ENCODE data around the gene PSMA4.
"Not testable (repeated sequence)": the region's sequence is repeated elsewhere in the genome, so short reads cannot be mapped to it uniquely, and the experiment has no call there.

Gene PSMA4

GRCh38 chr15:78552597-78552996, 12.4 kb downstream of the PSMA4 start:
- no peak for DNase-seq

GRCh38 chr15:78560201-78560600, 20.0 kb downstream of the PSMA4 start:
- not testable (repeated sequence) for DNase-seq

- no peak for DNase-seq
Measured at GRCh38 chr15:78561490-78561889, 21.2 kb downstream of the PSMA4 start.

GRCh38 chr15:78563092-78563491, 22.8 kb downstream of the PSMA4 start:
- no peak for DNase-seq

GRCh38 chr15:78564743-78565096, 24.5 kb downstream of the PSMA4 start:
- no peak for DNase-seq

GRCh38 chr15:78565097-78565950, 25.1 kb downstream of the PSMA4 start, which contains the start of gene CHRNA5:
Gene CHRNA5, plus strand, starts transcription at chr15:78565520. Its CDS starts 200 bp downstream, at chr15:78565720.
- peak; percentile 48 to 76 (median 61) for DNase-seq

GRCh38 chr15:78565951-78566774, 25.9 kb downstream of the PSMA4 start:
- no peak for DNase-seq

- no peak for DNase-seq
Measured at GRCh38 chr15:78567531-78567930, 27.3 kb downstream of the PSMA4 start.

- DNase-seq, result no peak
Measured at GRCh38 chr15:78570710-78571109, 30.5 kb downstream of the PSMA4 start.

- DNase-seq, result no peak
Measured at GRCh38 chr15:78571382-78571781, 31.1 kb downstream of the PSMA4 start.

GRCh38 chr15:78573416-78573815, 33.2 kb downstream of the PSMA4 start:
- DNase-seq, result no peak

GRCh38 chr15:78574944-78575343, 34.7 kb downstream of the PSMA4 start:
- DNase-seq, result no peak

GRCh38 chr15:78597583-78597982, 57.3 kb downstream of the PSMA4 start:
- DNase-seq, result no peak

GRCh38 chr15:78598348-78598747, 58.1 kb downstream of the PSMA4 start:
- DNase-seq, result no peak

GRCh38 chr15:78599189-78599588, 58.9 kb downstream of the PSMA4 start:
- no peak for DNase-seq
